Activated CD8-positive, alpha-beta memory T cell treated with anti-CD3 and anti-CD28 coated beads, Interleukin-2, amount 10 ng/mL, durations not matched to agents 7 days and 5 days (primary cell): Measurements from ENCODE around the gene GJB6. TPM values are rescaled to one million over a fixed set of nuclear protein-coding genes. Genes with fewer than 3 reads are reported as not detected.

ENCODE experiments used
- ATAC-seq: fragments of 150-1000 bp; cut with Tn5 transposase; one replicate; pipeline ENCODE4 v1.10.0; 2021; ENCODE audit warnings: moderate library complexity
- CTCF ChIA-PET: fragments of 350-600 bp; sonication (Branson Sonifier 250); formaldehyde crosslinking; loops from one replicate; lab custom pipeline; 2021; ENCODE audit warnings: antibody characterized with exemption; lab: Charles Lee
- DNase-seq: peaks from one replicate; pipeline ENCODE4 v3.0.0-alpha.2; 2020
- H3K27ac Mint-ChIP-seq: one replicate; pipeline ENCODE4 v1.8.0; 2021; ENCODE audit warnings: mild to moderate bottlenecking, mixed read lengths
- H3K27me3 Mint-ChIP-seq: one replicate; pipeline ENCODE4 v1.8.0; 2021; ENCODE audit warnings: mixed read lengths
- H3K36me3 Mint-ChIP-seq: one replicate; pipeline ENCODE4 v1.8.0; 2021; ENCODE audit warnings: mild to moderate bottlenecking, mixed read lengths
- H3K4me1 Mint-ChIP-seq: one replicate; pipeline ENCODE4 v1.8.0; 2021; ENCODE audit warnings: mixed read lengths
- H3K4me3 Mint-ChIP-seq: one replicate; pipeline ENCODE4 v1.8.0; 2021; ENCODE audit warnings: mild to moderate bottlenecking, moderate library complexity, mixed read lengths
- H3K9me3 Mint-ChIP-seq: one replicate; pipeline ENCODE4 v1.8.0; 2022; ENCODE audit warnings: low read depth, mixed read lengths
- total RNA-seq, 2 experiments: library from RNA; stranded (reverse); gene quantifications; one replicate each; pipeline ENCODE4 v1.2.3, GENCODE V29; 2021

GJB6 gene
- total RNA-seq, 2 experiments from 2014 or later: 4.8 to 11.0 TPM

- H3K4me3 Mint-ChIP-seq: no peak overlapping the region
- no peaks in the 10 kb centered on the region for H3K9me3 Mint-ChIP-seq
- H3K4me1 Mint-ChIP-seq: no peaks in the 10 kb centered on the region
- H3K27me3 Mint-ChIP-seq: peaks cover 16% of the 10 kb centered on the region
- ATAC-seq (no peak), DNase-seq (no peak)
- CTCF ChIA-PET: no interaction called here
- no peak overlapping the region for H3K27ac Mint-ChIP-seq
- no peaks in the 10 kb centered on the region for H3K36me3 Mint-ChIP-seq
Measured at GRCh38 chr13:20249913-20250312, 17.8 kb upstream of the GJB6 start.

GRCh38 chr13:20247963-20248362, 15.8 kb upstream of the GJB6 start:
- ATAC-seq: no peak

GRCh38 chr13:20247403-20247802, 15.3 kb upstream of the GJB6 start:
- CTCF ChIA-PET: no interaction called here
- Mint-ChIP-seq H3K9me3 (no peaks in the 10 kb centered on the region), H3K36me3 (no peaks in the 10 kb centered on the region), H3K4me1 (no peaks in the 10 kb centered on the region), H3K27me3 (peaks cover 21% of the 10 kb centered on the region), H3K4me3 (no peak overlapping the region), H3K27ac (no peak overlapping the region)
- ATAC-seq: no peak
- no peak for DNase-seq

More at GRCh38 chr13:20247963-20248362, 15.8 kb upstream of the GJB6 start:
- H3K4me3 Mint-ChIP-seq: no peak overlapping the region
- no peaks in the 10 kb centered on the region for H3K36me3 Mint-ChIP-seq
- CTCF ChIA-PET: no interaction called here
- no peak for DNase-seq
- no peak overlapping the region for H3K27ac Mint-ChIP-seq
- no peaks in the 10 kb centered on the region for H3K4me1 Mint-ChIP-seq
- H3K27me3 Mint-ChIP-seq: peaks cover 23% of the 10 kb centered on the region
- H3K9me3 Mint-ChIP-seq: no peaks in the 10 kb centered on the region

- Mint-ChIP-seq H3K36me3 (no peaks in the 10 kb centered on the region), H3K27ac (no peak overlapping the region), H3K27me3 (peaks cover 23% of the 10 kb centered on the region), H3K4me3 (no peak overlapping the region), H3K9me3 (no peaks in the 10 kb centered on the region), H3K4me1 (no peaks in the 10 kb centered on the region)
- DNase-seq (no peak), ATAC-seq (no peak)
- CTCF ChIA-PET: interaction anchor here (1.4 kb wide), 1 partner anchor 13 kb away, joined by 6 read pairs; no protein-coding TSS in a partner anchor
Measured at GRCh38 chr13:20241593-20241992, 9.5 kb upstream of the GJB6 start.

GRCh38 chr13:20239748-20240147, 7.6 kb upstream of the GJB6 start:
- Mint-ChIP-seq H3K27ac (no peak overlapping the region), H3K36me3 (no peaks in the 10 kb centered on the region), H3K27me3 (peaks cover 21% of the 10 kb centered on the region), H3K4me3 (no peak overlapping the region), H3K4me1 (no peaks in the 10 kb centered on the region), H3K9me3 (no peaks in the 10 kb centered on the region)
- CTCF ChIA-PET: no interaction called here
- ATAC-seq (no peak), DNase-seq (no peak)

GRCh38 chr13:20232556-20233277, 598 bp upstream of the GJB6 start:
- DNase-seq (no peak), ATAC-seq (no peak)
- Mint-ChIP-seq H3K27ac (no peak overlapping the region), H3K4me3 (no peak overlapping the region), H3K27me3 (peaks cover 45% of the 10 kb centered on the region), H3K36me3 (no peaks in the 10 kb centered on the region), H3K4me1 (peaks cover 9% of the 10 kb centered on the region), H3K9me3 (no peaks in the 10 kb centered on the region)
- CTCF ChIA-PET: no interaction called here

DNA sequence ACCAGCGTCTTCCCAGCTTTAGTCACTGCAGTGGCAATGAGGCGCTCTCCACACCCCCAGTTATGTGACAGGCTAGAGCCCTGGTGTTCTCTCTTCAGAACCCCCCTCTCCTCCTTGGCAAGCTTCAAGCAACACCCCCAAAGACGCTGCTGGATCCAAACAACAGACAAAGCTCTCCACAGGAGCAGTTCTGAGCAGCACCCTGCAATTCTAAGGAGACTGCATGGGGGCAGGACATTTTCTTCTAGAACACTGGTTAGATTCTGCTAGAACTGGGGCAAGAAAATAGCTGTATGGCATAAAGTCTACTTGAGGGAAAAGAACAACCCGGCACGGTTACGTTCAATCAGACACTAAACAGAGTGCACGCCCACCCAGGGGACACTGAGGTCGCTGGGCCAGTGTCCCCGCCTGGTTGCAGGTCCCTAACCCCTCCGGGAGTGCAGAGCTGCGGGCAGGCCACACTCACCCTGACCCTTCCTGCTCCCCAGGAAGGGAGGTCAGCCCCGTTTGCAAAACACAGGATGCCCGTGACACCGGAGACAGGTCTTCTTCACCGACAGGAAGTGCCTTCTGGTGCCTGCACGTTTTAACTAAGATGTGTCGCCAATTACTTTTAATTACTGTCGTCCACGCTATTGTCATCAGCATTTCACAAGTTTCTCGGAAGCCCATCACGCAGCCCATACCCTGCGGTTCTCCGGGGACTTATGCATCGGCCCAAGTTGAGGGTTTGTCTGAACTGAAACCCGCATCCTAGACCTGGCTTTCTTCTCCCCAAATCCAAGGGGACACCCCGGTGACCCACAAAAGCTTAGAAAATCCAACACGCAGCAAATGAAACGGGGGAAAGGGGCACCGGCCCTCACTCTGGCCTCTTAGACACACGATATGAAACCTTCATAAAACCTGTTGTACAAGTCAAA, 943 bp downstream of the GJB6 start:
- peak; percentile 62 for DNase-seq
- Mint-ChIP-seq H3K4me3 (peak overlapping the region; percentile 75), H3K27me3 (peaks cover 44% of the 10 kb centered on the region), H3K27ac (peak overlapping the region; percentile 77), H3K9me3 (no peaks in the 10 kb centered on the region), H3K4me1 (peaks cover 9% of the 10 kb centered on the region), H3K36me3 (no peaks in the 10 kb centered on the region)
- CTCF ChIA-PET: interaction anchor here (1.5 kb wide), 1 partner anchor 34 kb away, joined by 4 read pairs; no protein-coding TSS in a partner anchor
- peak; percentile 40 for ATAC-seq

DNA sequence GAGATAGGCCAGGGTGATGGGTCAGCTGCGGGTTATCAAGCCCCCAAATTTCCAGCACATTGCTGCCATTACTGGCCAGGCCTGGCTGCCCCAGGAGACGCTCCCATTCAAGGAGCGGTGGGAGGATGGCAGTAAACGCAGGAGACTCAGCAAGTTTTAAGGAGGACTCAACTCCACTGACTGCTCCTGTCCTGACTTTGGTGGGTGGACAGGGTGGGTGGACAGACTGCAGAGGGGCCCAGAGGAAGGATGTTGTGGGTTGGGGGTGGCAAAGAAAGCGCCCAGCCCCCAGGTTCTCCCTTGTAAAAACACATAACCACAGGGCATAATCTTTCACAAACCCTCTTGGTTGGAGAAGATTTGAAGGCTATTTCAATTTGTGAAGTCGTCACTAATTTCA, 4.4 kb downstream of the GJB6 start:
- ATAC-seq: no peak
- DNase-seq: no peak
- CTCF ChIA-PET: no interaction called here
- Mint-ChIP-seq H3K9me3 (no peaks in the 10 kb centered on the region), H3K4me1 (peaks cover 10% of the 10 kb centered on the region), H3K36me3 (no peaks in the 10 kb centered on the region), H3K27ac (no peak overlapping the region), H3K27me3 (peaks cover 33% of the 10 kb centered on the region), H3K4me3 (no peak overlapping the region)

GRCh38 chr13:20227288-20227687, 4.8 kb downstream of the GJB6 start:
- Mint-ChIP-seq H3K27me3 (peaks cover 32% of the 10 kb centered on the region), H3K4me3 (no peak overlapping the region), H3K9me3 (no peaks in the 10 kb centered on the region), H3K27ac (no peak overlapping the region), H3K36me3 (no peaks in the 10 kb centered on the region), H3K4me1 (peaks cover 13% of the 10 kb centered on the region)
- DNase-seq (no peak), ATAC-seq (no peak)
- CTCF ChIA-PET: interaction anchor here (1.0 kb wide), 1 partner anchor 22 kb away, joined by 3 read pairs; no protein-coding TSS in a partner anchor

DNA sequence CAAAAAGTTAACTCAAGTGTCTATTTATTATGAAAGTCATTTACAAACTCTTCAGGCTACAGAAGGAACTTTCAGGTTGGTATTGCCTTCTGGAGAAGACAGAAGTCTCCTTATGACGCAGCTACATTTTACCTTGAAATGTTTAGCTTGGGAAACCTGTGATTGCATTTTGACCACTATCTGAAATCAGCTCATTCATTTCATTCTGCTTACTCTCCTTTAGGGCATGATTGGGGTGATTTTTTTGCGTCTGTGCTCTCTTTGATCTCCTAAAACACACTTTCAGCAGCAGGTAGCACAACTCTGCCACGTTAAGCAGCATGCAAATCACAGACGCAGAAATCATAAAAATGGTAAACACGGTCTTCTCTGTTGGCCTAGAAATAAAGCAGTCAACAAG, 9.6 kb downstream of the GJB6 start:
- peaks cover 24% of the 10 kb centered on the region for H3K4me1 Mint-ChIP-seq
- no peak for DNase-seq
- CTCF ChIA-PET: no interaction called here
- ATAC-seq: no peak
- peaks cover 1% of the 10 kb centered on the region for H3K36me3 Mint-ChIP-seq
- no peak overlapping the region for H3K4me3 Mint-ChIP-seq
- H3K27me3 Mint-ChIP-seq: peaks cover 12% of the 10 kb centered on the region
- no peak overlapping the region for H3K27ac Mint-ChIP-seq
- H3K9me3 Mint-ChIP-seq: no peaks in the 10 kb centered on the region

DNA sequence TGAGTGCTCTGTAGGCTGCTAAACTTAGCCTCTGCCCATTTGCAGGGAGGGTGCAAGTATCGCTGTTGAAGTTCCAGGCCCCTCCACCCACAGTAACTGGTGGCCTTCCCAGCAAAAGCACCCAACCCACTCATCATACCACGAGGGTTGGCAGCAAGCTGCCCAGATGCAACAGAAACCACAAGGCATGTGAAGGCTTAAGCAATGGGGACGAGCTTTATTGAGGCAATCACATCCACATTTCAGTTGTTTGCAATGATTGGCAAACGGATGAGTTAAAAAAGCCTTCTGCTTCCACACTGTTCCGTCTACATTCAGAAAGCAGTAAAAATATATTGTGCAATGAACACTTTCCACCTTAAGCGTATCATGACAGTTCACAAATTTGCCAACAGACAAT, 10.3 kb downstream of the GJB6 start:
- Mint-ChIP-seq H3K9me3 (no peaks in the 10 kb centered on the region), H3K4me3 (no peak overlapping the region), H3K27ac (no peak overlapping the region), H3K27me3 (peaks cover 9% of the 10 kb centered on the region), H3K4me1 (peaks cover 24% of the 10 kb centered on the region), H3K36me3 (peaks cover 1% of the 10 kb centered on the region)
- no peak for ATAC-seq
- DNase-seq: no peak
- CTCF ChIA-PET: no interaction called here

GRCh38 chr13:20219577-20219976, 12.5 kb downstream of the GJB6 start:
- peak overlapping the region; percentile 83 for H3K27ac Mint-ChIP-seq

GRCh38 chr13:20217168-20217567, 15.0 kb downstream of the GJB6 start:
- peaks cover 19% of the 10 kb centered on the region for H3K4me1 Mint-ChIP-seq
- no peak for DNase-seq
- CTCF ChIA-PET: interaction anchor here (0.7 to 1.5 kb wide), 2 partner anchors 28 to 195 kb away, joined by 3 read pairs; no protein-coding TSS in a partner anchor
- no peaks in the 10 kb centered on the region for H3K9me3 Mint-ChIP-seq
- no peak overlapping the region for H3K4me3 Mint-ChIP-seq
- H3K36me3 Mint-ChIP-seq: peaks cover 1% of the 10 kb centered on the region
- peaks cover 17% of the 10 kb centered on the region for H3K27me3 Mint-ChIP-seq
- no peak for ATAC-seq
- H3K27ac Mint-ChIP-seq: no peak overlapping the region

More at GRCh38 chr13:20219577-20219976, 12.5 kb downstream of the GJB6 start:
- H3K4me3 Mint-ChIP-seq: peak overlapping the region; percentile 36
- DNase-seq (no peak), ATAC-seq (peak; percentile 80)
- peaks cover 1% of the 10 kb centered on the region for H3K36me3 Mint-ChIP-seq
- H3K27me3 Mint-ChIP-seq: peaks cover 9% of the 10 kb centered on the region
- CTCF ChIA-PET: interaction anchor here (1.3 to 1.9 kb wide), 2 partner anchors 22 to 37 kb away, joined by 6 to 8 read pairs; no protein-coding TSS in a partner anchor
- peaks cover 24% of the 10 kb centered on the region for H3K4me1 Mint-ChIP-seq
- H3K9me3 Mint-ChIP-seq: no peaks in the 10 kb centered on the region
